Epithelial cell of prostate (primary cell): ENCODE data around the gene YLPM1.

Source experiments
- DNase-seq: peaks from one replicate; pipeline ENCODE4 v3.0.0-alpha.2; 2011; ENCODE audit warnings: low read depth, low spot score
- H3K27ac ChIP-seq: fragments of 450-650 bp; 2 replicates; pipeline ENCODE4 v1.5.1; 2017; ENCODE audit warnings: mild to moderate bottlenecking

YLPM1 gene

DNA sequence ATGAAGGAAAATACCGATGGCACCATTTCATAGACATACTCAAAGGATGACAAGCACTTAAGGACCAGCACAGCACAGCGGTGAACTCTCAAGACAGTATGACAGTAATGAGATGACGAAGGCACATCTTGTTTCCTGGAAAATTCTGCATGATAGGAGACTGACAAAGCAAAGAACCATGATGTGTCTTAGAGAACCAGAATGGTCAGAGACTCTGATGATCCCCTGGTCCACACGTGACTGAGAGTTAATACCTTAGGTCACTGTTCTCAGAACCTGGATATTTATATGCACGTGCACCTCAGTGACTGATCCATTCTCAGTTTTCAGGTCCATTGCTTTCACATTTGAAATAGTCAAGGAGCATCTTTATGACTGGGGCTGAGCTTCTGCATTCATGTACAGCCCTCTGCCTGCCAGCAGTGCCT is 77.5 kb downstream of the YLPM1 start:
- DNase-seq, result no peak
- H3K27ac ChIP-seq, result no peak overlapping the region

- H3K27ac ChIP-seq, result no peak overlapping the region
- no peak for DNase-seq
Observed at GRCh38 chr14:74841230-74842207, 78.4 kb downstream of the YLPM1 start.

DNA sequence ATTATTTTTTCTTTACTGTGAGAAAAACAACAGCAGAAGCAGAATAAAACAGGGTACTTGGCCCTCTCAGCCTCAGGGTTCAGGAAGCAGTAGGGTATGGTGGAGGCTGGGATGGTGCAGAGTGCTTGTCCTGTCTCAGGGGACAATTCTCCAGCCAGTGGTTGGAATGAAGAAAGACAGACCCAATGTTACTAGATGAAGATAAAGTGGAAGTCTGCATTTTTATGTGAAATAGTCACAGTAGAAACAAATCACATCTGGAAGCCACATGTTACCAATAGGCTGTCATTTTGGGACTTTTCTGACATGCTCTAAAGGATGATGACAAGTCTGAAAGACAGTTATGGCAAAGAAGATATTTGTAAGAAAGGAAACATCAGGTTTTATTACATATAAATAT is 80.5 kb downstream of the YLPM1 start:
- DNase-seq, result no peak
- no peak overlapping the region for H3K27ac ChIP-seq

DNA sequence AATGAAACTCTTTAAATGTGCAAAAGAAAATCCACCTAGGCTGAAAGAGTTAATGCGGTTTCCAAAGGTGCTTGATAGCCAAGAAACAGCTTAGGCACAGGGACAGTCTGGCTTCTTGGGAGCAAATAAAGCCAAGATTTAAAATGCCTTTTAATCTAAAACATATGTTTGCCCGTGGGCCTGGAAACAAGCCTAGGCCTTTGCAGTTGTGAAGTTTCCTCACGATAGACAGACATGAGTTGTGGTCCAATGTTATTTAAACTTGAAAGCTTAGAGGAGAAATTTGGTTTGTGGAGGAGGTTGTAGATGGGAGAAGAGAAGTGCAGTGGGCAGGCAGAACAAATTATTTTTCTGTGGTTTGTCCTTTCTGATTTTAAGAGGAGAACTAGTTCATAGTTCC is 83.1 kb downstream of the YLPM1 start:
- DNase-seq, result no peak
- no peak overlapping the region for H3K27ac ChIP-seq

GRCh38 chr14:74846968-74847665 is 84.0 kb downstream of the YLPM1 start:
- DNase-seq, result no peak
- H3K27ac ChIP-seq, result no peak overlapping the region

- no peak for DNase-seq
- H3K27ac ChIP-seq, result no peak overlapping the region
Observed at GRCh38 chr14:74848768-74849167, 85.7 kb downstream of the YLPM1 start.

GRCh38 chr14:74852922-74853530 is 89.9 kb downstream of the YLPM1 start:
- no peak overlapping the region for H3K27ac ChIP-seq
- DNase-seq, result no peak

DNA sequence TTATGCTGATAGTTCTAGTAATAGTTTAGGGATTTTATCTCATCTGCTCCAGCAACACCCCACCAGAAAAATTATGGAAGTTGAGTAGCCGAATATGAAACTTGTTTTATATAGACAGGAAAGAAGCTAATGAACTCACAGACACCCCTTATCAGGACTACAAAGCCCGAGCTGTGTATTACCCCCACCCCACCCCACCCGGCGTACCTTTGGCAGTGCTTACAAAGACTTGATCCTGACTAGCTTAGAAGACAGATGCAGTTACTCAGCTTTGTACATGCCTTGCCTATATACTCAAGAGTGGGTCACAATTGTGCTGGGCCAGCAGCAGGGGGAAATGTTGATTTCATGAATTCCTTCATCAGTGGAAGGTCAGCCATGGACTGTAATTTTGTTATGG is 90.5 kb downstream of the YLPM1 start:
- no peak for DNase-seq
- H3K27ac ChIP-seq, result no peak overlapping the region

GRCh38 chr14:74855021-74855420 is 91.9 kb downstream of the YLPM1 start:
- no peak overlapping the region for H3K27ac ChIP-seq
- DNase-seq, result no peak

- no peak for DNase-seq
- no peak overlapping the region for H3K27ac ChIP-seq
Observed at GRCh38 chr14:74855945-74856344, 92.8 kb downstream of the YLPM1 start.

DNA sequence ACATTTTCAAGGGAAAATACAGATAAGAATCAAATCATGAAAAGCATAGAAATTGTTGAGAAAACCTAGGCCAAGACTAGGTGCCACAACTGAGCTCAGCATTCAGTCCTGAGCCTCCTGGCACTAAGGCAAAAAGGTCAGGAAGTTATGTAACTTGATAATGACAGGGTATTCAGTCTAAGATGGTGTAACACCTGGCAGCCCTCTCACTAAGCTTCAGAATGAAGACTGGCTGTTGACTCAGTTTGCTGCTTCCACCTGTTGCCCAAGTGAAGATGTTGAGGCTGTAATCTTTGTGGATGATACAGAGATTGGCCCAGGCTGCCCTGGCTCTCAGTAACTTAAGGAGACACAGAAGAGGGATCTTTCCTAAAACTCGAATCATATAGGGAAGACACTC is 93.2 kb downstream of the YLPM1 start:
- H3K27ac ChIP-seq, result no peak overlapping the region
- no peak for DNase-seq

GRCh38 chr14:74858022-74858421 is 94.9 kb downstream of the YLPM1 start:
- no peak for DNase-seq
- no peak overlapping the region for H3K27ac ChIP-seq

DNA sequence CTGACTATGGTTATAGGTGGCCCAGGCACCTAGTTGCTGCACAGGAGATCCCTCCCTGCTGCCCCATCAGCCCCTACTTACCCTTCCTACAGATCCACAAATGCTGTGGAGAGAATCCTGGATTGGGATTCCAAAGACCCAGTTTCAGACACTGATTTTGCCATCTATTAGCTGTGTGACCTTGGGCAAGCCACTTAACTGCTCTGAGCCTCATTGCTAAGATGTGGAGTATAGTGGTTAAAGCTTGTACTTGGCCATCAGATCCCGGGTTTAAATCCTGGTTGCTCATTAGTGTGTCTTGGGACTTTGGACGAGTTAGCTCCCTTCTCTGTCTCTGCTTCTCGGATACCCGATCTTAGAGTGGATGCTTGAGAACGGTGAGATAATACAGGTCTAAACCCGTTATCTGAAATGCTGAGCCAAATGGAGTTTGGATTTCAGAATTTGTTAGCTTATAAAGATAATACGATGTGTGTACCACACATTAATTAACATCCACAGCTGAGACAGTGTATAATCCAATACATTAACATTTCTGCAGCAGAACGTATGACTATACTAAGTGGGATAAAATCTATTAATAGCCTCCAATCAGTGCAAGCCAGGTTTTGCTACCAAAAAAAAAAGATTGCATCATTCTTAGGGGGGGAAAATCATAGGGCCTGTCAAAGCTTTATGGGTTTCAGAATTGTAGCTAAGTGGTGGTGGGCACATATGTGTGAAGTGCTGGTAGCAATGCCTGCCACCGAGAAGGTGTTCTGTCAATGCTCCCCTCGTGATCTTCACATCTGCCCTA is 96.8 kb downstream of the YLPM1 start:
- no peak overlapping the region for H3K27ac ChIP-seq
- no peak for DNase-seq

- no peak overlapping the region for H3K27ac ChIP-seq
- DNase-seq, result peak; percentile 24
Observed at GRCh38 chr14:74860899-74861733, 98.0 kb downstream of the YLPM1 start.

GRCh38 chr14:74861734-74862090 is 98.6 kb downstream of the YLPM1 start:
- DNase-seq, result no peak
- H3K27ac ChIP-seq, result no peak overlapping the region

- DNase-seq, result no peak
Observed at GRCh38 chr14:74863274-74863673, 100.2 kb downstream of the YLPM1 start.

GRCh38 chr14:74864198-74864597 is 101.1 kb downstream of the YLPM1 start:
- DNase-seq, result no peak
- no peak overlapping the region for H3K27ac ChIP-seq

More at GRCh38 chr14:74863274-74863673, 100.2 kb downstream of the YLPM1 start:
- H3K27ac ChIP-seq, result no peak overlapping the region

DNA sequence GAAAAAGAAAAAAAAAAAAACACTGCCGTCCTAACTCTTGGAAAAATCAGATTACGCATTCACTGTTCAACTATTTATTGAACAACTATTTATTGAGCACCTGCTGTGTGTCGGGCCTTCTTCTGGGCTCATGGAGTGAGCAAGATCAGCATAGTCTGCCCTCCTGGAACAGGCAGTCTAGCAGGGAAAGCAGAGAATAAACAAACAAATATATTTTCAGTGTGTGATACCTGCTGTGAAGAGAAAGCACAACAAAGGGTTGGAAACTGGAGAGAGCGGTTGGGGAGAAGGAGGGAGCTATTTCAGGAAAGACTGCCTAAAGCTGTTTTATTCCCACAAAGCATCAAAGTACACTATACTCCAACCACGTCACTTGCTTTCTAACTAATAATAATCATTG is 102.0 kb downstream of the YLPM1 start:
- no peak overlapping the region for H3K27ac ChIP-seq
- no peak for DNase-seq

DNA sequence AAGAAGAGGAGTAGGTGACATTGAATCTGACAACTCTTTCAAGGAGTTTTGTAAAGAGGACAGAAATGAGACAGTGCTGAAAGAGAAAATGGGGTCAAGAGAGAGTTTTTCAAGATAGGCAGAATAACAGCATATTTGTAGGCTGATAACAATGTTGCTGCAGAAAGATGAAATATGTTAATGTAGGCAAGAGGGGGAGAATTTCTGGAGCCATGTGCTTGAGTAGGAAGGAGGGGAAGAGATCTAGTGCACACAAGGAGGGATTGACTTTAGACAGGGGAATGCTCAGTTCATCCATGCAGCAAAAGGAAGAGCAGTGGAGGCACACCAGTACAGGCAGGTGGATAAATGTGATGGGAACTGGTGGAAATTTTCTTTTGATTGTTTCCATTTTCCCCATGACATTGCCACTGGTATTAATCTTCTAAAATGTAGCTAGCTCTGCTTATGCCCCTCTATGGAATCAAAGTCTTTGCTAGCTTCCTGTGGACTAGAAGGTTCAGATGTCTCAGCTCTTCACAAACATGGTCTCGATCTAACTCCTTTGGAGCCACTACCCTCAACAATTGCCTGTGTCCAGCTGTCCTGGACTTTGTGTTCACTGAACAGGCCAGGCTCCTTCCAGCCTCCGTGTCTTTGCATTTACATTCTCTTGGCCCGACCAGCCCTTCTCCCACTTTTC is 103.7 kb downstream of the YLPM1 start:
- H3K27ac ChIP-seq, result no peak overlapping the region
- no peak for DNase-seq
